ENCODE data around the gene MIF4GD. TPM values are rescaled to one million over a fixed set of nuclear protein-coding genes. Genes with fewer than 3 reads are reported as not detected.

Gene MIF4GD
- total and polyA plus RNA-seq, 2 of the 4 experiments (the other 2 are of a cell fraction) = 4.1 to 6.9 TPM

DNA sequence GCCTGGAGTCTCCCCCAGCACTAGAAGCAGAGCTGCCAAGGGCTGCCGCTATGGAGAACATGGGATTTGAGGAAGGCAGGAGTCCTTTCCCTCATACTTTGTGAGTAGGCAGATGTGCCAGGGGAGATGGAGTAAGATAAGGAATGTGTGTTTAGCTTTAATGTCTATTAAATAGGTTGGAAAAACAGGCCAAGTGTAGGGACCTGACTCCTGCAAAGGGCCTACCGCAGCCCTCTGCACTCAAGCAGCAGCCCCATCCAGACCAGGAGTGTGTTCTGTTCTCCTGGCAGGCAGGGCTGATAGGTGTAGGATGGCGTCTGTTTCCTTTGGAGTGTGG lies 1.8 kb upstream of the MIF4GD start:
- BruUV-seq (replicated peaks) = no TSS peak
- POLR2A ChIA-PET (ENCODE audit: unreplicated experiment) = no interaction called here

More for the DNA sequence above, 1.8 kb upstream of the MIF4GD start:
- no peak overlapping the region for H4K91ac ChIP-seq (ENCODE audit: insufficient read depth, low read depth, low read length)
- 0 out of 2 replicates have a peak overlapping the region, but pooled peaks have one; percentile 28 for H2AK5ac ChIP-seq (ENCODE audit: low read depth, low read length)
- no peak for ATAC-seq (ENCODE audit: low read depth)
- no peaks in the 10 kb centered on the region for H3K36me3 ChIP-seq (ENCODE audit: control insufficient read depth, insufficient read depth, low read length)
- no peak overlapping the region for H3K9ac ChIP-seq (ENCODE audit: low read depth, low read length)
- no peak overlapping the region for H4K5ac ChIP-seq (ENCODE audit: low read depth, low read length)
- no peak overlapping the region for H3K14ac ChIP-seq (replicated peaks; ENCODE audit: low read depth, low read length)
- no peak overlapping the region for H2BK15ac ChIP-seq (ENCODE audit: low read depth, low read length)
- H2BK20ac ChIP-seq (ENCODE audit: low read depth, low read length) = no peak overlapping the region
- in situ Hi-C loops (cut with MboI; ENCODE audit: low sequenced_read_pairs) (no loop called here), intact Hi-C loops (cut with micrococcal nuclease) (loop anchor here (10.0 kb wide), 1 partner anchor 242 kb away; the partner anchor contains the start of genes CASKIN2 and TSEN54), dilution Hi-C loops (cut with HindIII; ENCODE audit: low sequenced_read_pairs, unreplicated experiment) (no loop called here)
- no peak for DNase-seq
- peaks cover 18% of the 10 kb centered on the region for H3K4me1 ChIP-seq (ENCODE audit: control insufficient read depth, insufficient read depth, low read length)
- no peaks in the 10 kb centered on the region; the same call in none of the 2 replicates for H4K20me1 ChIP-seq (ENCODE audit: insufficient read depth, low read length)
- H2AFZ ChIP-seq (replicated peaks; ENCODE audit: low read length, poor library complexity) = peak overlapping the region; percentile 51
- H3K27ac ChIP-seq (ENCODE audit: insufficient read depth, low read length) = no peak overlapping the region
- no peak overlapping the region for H3K4me3 ChIP-seq (ENCODE audit: insufficient read depth, low read depth, low read length)
- TF ChIP-seq FOS (IDR thresholded peaks at IDR 0.05; ENCODE audit: low read depth, low read length) = no peak
- TF ChIP-seq, protein P1, sequence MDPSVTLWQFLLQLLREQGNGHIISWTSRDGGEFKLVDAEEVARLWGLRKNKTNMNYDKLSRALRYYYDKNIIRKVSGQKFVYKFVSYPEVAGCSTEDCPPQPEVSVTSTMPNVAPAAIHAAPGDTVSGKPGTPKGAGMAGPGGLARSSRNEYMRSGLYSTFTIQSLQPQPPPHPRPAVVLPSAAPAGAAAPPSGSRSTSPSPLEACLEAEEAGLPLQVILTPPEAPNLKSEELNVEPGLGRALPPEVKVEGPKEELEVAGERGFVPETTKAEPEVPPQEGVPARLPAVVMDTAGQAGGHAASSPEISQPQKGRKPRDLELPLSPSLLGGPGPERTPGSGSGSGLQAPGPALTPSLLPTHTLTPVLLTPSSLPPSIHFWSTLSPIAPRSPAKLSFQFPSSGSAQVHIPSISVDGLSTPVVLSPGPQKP (IDR thresholded peaks at IDR 0.05; ENCODE audit: borderline replicate concordance, low read depth, low read length) = no peak
- TF ChIP-seq, protein P2, sequence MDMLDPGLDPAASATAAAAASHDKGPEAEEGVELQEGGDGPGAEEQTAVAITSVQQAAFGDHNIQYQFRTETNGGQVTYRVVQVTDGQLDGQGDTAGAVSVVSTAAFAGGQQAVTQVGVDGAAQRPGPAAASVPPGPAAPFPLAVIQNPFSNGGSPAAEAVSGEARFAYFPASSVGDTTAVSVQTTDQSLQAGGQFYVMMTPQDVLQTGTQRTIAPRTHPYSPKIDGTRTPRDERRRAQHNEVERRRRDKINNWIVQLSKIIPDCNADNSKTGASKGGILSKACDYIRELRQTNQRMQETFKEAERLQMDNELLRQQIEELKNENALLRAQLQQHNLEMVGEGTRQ (IDR thresholded peaks at IDR 0.05; ENCODE audit: low read depth, low read length) = no peak
- TF ChIP-seq, protein P3, sequence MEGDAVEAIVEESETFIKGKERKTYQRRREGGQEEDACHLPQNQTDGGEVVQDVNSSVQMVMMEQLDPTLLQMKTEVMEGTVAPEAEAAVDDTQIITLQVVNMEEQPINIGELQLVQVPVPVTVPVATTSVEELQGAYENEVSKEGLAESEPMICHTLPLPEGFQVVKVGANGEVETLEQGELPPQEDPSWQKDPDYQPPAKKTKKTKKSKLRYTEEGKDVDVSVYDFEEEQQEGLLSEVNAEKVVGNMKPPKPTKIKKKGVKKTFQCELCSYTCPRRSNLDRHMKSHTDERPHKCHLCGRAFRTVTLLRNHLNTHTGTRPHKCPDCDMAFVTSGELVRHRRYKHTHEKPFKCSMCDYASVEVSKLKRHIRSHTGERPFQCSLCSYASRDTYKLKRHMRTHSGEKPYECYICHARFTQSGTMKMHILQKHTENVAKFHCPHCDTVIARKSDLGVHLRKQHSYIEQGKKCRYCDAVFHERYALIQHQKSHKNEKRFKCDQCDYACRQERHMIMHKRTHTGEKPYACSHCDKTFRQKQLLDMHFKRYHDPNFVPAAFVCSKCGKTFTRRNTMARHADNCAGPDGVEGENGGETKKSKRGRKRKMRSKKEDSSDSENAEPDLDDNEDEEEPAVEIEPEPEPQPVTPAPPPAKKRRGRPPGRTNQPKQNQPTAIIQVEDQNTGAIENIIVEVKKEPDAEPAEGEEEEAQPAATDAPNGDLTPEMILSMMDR (conservative IDR thresholded peaks at IDR 0.05; ENCODE audit: low read depth, low read length) = no peak
- TF ChIP-seq MAFK (IDR thresholded peaks at IDR 0.05; ENCODE audit: low read depth, low read length) = no peak
- TF ChIP-seq CHD1 (IDR thresholded peaks at IDR 0.05; ENCODE audit: low read depth, low read length) = no peak
- no peak for TF ChIP-seq BHLHE40 (IDR thresholded peaks at IDR 0.05; ENCODE audit: low read depth, low read length)
- CTCF ChIA-PET = interaction anchor here (3.2 kb wide), 1 partner anchor 11 kb away, joined by 18 read pairs; the partner anchor contains the start of genes GGA3 and MRPS7
- no peak overlapping the region for H3K4me2 ChIP-seq (ENCODE audit: low read depth, low read length)
- H3K56ac ChIP-seq (ENCODE audit: extremely low read depth, insufficient read depth, low read length) = no peak overlapping the region
- no peak overlapping the region for H3K4ac ChIP-seq (ENCODE audit: low read depth, low read length)
- H2BK5ac ChIP-seq (ENCODE audit: low read depth, low read length, poor library complexity, severe bottlenecking) = peak overlapping the region; percentile 14
- H3K18ac ChIP-seq (ENCODE audit: low read depth, low read length) = no peak overlapping the region
- peaks cover 4 to 11% of the 10 kb centered on the region in 2 experiments; a peak in 3 of 4 replicates for H3K79me1 ChIP-seq (ENCODE audit: low read depth in 1 of 2, low read length in 2 of 2)
- no peak overlapping the region for H4K8ac ChIP-seq (ENCODE audit: low read depth in 2 of 2, low read length in 2 of 2)
- H2AK9ac ChIP-seq (replicated peaks; ENCODE audit: low read depth, low read length, poor library complexity) = peak overlapping the region; percentile 89
- WGBS, 2 experiments (ENCODE audit: extremely low coverage in 2 of 2, insufficient read length in 1 of 2) = 60% methylated on average over 1 of the region's 3 CpGs; no CpG with 5 or more reads in 1 of the 2 experiments
- no peak overlapping the region for H3K23ac ChIP-seq (ENCODE audit: low read depth, low read length)
- 0 out of 2 replicates have a peak, but pooled peaks cover 10% of the 10 kb centered on the region for H3K9me1 ChIP-seq (ENCODE audit: insufficient read depth, low read length)
- no peak overlapping the region for H2BK120ac ChIP-seq (ENCODE audit: low read depth, low read length)
- no peaks in the 10 kb centered on the region for H3K9me3 ChIP-seq (ENCODE audit: control insufficient read depth, insufficient read depth, low read length)
- no peaks in the 10 kb centered on the region for H3K27me3 ChIP-seq (ENCODE audit: control insufficient read depth, insufficient read depth, low read length)

Measured in IMR-90 (cell line).